Pulmonary artery endothelial cell (primary cell): Measurements from ENCODE around the gene CAMTA1. TPM values are rescaled to one million over a fixed set of nuclear protein-coding genes. Genes with fewer than 3 reads are reported as not detected.
"Not testable (repeated sequence)": the region's sequence is repeated elsewhere in the genome, so short reads cannot be mapped to it uniquely, and the experiment has no call there.

Source experiments
- DNase-seq: peaks from one replicate; pipeline ENCODE4 v3.0.0-alpha.2; 2011; ENCODE audit warnings: low read depth, low spot score
- total RNA-seq: library from RNA; depleted of rRNA; stranded (reverse); fragments of >200 nt; gene quantifications from 2 replicates; pipeline ENCODE4 v1.2.3, GENCODE V29; 2014

CAMTA1 gene
- total RNA-seq, 1 donor from 2014 or later, result 54.0 TPM

DNA sequence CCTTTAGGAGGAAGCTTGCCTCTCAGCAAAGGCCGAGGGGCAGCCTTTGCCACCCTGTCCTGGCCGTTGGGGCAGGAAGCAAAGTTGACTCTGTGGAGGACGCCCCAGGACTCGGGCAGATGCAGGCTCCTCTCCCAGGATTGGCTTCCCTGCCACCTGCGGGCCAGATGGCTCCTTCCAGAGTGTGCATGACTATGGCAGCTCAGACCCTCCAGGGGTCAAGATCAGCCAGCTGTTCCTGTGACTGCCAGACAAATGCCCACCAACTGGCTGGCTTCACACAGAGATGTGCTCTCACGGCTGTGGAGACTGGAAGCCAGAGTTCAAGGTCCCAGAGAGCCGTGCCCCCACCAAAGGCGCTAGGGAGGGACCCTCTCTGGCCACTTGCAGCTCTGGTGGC lies 898.9 kb downstream of the CAMTA1 start:
- no peak for DNase-seq

DNA sequence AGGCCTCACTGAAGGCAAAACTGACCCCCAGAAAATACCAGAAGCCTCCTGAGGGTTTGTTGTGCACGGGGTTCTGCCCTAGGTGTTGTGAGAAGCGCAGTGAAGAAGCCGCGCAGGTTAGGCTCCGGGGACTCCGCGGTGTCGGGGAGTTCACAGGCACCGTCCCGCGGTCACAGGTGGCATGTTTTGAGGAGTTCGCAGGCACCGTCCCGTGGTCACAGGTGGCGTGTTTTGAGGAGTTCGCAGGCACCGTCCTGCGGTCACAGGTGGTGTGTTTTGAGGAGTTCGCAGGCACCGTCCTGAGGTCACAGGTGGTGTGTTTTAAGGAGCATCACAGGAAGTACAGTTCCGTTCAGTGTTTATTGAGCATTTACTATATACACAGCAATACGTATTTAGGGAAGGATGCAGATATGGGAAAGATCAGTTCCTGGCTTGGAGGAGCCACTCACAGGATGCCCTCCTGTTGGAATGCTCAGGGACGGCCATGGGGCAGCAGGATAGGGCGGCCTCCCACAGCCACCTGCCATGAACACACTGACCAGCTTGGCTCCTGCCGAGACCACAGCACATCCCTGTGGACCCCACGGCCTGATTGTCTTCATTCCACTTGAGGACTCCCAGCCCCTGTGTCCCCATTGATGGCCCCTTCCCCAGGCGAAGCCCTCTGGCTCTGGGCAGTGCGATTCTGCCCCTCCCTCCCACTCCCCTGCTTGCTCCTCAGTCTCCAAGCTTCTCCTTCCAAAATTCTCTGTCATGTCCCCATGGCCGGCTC lies 899.8 kb downstream of the CAMTA1 start:
- no peak for DNase-seq

DNA sequence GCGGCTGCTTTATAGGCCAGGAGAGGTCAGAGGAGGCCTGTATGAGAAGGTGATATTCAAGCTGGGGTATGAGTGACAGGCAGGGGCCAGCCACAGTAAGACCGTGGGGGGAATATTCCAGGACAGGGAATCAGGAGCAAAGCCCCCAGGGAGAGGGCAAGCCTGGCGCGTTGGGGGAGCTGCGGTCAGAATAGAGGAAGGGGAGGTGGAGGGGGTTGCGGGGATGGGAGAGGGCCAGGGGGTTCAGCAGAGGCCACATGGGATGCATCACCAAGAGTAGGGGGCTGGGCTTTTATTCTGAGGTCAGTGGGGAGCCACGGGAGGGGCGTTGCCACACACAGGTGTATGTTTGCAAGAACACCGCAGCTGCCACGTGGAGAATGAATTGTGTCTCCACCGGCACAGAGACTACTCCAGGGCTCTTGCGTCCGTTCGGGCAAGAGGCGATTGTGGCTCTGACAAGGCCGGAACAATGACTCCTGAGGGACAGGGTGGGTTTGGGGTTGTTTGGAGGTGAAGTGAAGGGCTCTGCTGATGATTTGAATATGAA lies 901.1 kb downstream of the CAMTA1 start:
- DNase-seq, result no peak

DNA sequence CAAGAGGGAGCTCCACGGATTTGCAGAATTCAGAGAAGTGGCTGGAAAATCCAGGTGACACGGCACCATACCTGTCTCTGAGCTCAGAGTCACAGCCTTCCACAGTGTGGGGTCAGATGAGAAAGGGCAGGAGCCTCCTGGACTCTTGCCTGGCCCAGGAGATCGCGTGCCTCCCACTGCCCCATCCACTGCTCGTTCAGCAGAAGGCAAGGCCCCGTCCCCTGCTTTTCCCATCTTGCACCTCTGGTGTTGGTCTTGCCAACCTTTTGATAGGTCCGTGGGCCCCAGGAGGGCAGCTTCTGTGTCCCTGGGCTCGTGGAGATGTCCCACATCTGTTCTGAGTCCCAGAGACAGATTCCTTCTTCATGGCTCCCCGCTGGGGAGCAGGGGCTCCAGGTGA lies 902.2 kb downstream of the CAMTA1 start:
- no peak for DNase-seq

DNA sequence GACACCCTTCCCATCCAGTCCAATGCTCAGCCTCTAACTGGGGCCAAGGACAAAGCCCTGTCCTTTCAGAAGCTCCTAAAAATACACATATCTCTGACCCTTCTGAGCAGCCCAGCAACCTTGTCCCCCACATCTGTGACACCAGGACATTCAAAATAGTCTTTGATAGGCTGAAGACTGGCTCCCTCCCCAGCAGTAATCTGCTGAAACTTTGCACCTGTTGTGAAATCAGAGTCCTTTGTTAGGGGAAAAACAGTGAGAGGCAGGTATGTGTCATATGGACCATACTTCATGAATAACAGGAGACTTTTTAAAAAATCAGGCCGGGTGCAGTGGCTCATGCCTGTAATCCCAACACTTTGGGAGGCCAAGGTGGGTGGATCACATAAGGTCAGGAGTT lies 903.4 kb downstream of the CAMTA1 start:
- no peak for DNase-seq

DNA sequence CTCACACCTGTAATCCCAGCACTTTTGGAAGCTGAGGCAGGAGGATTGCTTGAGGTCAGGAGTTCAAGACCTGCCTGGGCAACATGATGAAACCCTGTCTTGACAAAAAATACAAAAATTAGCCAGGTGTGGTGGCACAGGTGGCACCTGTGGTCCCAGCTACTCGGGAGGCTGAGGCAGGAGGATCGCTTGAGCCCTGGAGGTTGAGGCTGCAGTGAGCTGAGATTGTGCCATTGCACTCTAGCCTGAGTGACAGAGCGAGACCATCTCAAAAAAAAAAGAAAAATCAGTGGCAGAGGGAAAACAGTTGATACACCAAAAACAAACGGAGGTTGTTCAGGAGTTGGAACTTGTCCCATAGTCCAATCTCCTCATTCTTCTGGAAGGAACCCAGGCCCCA lies 904.1 kb downstream of the CAMTA1 start:
- not testable (repeated sequence) for DNase-seq

DNA sequence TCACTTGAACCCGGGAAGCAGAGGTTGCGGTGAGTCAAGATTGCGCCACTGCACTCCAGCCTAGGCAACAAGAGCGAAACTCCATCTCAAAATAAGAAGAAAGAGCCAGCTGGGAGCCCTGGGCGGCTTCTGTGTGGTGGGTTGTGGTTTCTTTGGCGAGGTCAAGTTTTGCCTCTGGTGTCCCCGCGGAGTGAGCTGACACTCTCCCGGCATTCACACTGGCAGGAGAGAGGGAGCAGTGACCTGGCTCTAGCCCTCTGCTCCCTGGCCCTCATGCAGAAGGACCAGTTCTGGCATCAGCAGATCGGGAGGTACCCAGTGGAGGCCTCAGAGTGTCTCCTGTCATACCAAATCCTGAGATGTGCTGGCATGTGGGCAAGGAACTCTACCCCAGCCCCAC lies 904.8 kb downstream of the CAMTA1 start:
- DNase-seq, result no peak

DNA sequence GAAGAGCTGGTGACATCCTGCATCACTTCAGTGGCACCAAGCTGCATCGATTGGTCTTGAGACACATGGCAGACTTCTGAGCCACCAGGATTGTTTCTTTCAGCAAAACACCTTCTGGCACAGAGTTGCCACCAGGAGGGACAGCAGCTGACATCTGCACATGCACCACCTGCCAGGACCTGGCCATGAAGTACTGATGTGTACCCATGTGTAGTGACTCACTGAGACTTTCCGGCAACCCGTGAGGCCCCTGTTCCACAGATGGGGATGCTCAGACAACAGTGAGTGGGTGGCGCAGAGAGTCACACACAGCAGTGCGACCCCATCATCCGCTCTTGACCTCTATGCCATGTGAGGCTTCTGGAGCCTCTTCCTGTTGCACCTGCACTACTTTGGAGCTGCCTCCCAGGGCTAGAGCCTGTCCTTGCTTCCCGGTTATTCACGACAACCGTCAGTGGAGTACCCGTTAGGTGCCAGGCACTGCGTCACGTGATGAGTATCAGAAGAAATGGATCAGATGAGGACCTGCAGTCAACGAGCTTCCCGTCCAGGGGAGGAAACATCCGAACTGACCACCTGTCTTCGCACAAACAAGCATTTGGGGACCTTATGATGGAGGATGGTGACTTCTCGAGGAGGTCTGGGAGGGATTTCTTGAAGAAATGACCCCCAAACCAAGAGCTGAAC lies 905.4 kb downstream of the CAMTA1 start:
- DNase-seq, result no peak

DNA sequence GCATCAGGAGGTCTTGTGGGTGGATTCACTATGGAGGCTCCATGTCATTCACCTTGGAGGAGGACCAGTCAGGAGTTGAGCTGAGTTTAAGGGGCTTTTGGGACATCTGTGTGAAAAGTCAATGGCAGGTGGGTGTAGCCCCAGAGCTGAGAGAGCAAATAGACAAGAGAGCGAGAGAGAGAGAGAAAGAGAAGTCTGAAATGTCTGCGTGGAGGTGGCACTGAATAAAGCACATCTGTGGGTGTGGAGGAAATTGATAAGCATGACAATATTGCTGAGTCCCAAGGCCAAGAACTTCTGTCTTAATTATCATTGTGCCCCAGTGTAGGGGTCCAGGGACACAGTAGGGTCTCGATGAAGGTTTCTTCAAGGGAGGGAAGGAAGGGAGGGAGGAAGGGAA lies 906.3 kb downstream of the CAMTA1 start:
- DNase-seq, result no peak

DNA sequence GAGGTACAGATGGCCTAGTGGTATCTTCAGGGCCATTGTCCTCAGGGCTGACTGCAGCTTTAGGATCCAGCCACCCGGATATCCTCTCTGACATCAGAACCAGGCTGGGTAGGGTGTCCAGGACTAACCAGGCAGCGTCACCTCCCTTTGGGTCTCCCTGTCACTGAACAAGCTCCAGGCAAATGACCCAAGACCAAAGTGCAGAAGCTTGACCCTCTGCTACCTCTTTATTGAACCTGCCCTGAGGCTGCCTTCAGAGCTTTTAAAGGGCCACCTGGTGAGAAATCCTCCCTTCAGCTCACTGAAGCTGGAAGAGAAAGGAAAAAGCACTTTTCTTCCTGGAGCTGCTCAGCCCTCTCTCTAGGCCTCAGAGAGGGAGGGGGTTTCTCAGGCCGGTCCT lies 906.8 kb downstream of the CAMTA1 start:
- no peak for DNase-seq

DNA sequence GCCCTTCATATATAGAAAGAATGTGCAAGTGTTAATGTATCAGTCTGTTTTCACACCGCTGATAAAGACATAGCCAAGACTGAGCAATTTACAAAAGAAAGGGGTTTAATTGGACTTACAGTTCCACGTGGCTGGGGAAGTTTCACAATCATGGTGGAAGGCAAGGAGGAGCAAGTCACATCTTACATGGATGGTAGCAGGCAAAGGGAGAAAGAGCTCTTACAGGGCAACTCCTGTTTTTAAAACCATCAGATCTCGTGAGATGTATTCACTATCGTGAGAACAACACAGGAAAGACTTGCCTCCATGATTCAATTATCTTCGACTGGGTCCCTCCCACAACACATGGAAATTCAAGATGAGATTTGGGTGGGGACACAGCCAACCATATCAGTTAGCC lies 907.8 kb downstream of the CAMTA1 start:
- DNase-seq, result not testable (repeated sequence)

DNA sequence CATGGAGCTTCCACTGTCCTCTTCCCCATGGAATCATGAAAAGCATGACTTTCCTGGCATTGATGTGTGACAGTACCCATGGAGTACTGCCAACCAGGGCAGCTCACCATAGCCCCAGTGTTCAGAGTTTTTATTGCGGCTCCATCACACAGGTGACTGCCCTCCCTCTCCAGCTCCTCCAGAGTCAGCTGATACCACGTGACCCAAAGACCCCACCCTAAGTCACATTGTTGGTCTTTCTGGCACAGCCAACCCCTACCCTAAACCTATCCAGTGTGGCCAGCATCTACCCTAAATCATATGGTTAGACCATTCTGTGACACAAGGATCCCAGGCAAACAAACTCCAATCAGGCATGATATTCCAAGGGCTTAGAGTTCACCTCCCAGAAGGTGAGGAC lies 908.4 kb downstream of the CAMTA1 start:
- DNase-seq, result no peak

DNA sequence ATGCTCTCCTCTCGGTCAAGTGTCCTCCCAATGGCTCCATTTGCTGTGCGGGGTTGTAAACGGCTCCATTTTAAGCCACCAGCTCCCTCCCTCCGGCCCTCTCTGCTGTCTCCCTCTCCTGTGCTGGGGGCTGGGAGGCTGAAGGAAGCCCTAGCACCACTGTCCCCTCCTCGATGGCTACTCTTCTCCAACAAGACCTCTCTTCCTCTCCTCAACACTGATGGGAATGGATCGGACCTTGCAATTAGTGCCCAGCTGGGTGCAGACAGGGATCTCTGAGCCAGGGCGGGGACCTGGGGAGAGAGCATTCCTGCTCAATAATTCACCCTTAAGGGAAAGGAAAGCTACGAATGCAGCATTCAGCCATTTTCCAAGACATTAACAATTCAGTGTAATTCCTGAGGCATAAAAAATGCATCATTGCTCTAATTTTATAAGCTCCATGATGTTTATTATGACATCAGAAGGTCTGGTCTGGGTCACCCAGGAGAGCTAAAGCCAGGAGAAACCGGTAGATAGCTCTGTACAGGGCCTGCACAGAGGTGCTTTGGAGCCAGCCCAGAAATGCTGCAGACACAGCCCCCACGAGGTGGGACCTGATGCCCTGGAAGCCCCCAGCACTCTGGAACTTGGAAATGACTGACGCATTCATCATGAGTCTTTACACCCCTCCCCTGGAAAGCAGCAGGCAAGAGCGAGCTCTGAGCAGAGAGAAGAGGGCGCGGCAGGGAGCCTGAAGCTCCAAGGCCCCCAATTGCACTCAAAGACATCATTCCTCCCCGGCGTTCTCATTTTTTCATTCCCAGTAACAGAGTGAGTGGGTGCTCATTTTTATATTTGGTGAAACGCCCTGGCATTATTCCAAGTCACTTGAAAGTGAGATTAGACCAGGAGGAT lies 909.6 kb downstream of the CAMTA1 start:
- no peak for DNase-seq

DNA sequence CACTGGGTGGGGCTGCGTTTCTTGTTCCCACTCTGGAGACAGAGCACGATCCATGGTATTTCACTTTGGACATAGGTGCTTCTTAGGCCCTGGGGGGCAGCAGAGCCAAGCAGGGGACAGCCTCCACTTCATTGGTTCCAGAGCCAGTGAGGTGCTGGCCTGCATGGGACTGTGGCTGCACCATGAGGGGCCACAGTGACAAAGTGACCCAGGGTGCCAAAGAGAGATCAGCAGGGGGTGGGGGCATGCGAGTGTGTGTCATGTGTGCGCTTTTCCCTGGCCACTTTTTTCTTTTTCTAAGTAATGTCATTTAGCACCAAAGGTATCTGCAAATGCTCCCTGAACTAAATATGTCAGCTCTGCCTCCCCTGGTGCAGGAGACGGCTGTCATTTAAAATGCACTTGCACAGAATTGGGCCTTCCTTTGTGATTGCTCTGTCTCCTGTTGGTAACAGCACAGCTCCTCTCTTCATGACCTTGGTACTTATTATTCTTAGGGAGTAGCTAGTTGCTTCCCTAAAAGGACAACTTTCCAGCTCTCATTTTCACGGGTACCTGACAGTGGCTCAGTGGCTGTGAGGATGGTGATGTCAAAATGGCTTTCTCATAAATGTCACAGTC lies 910.4 kb downstream of the CAMTA1 start:
- no peak for DNase-seq

DNA sequence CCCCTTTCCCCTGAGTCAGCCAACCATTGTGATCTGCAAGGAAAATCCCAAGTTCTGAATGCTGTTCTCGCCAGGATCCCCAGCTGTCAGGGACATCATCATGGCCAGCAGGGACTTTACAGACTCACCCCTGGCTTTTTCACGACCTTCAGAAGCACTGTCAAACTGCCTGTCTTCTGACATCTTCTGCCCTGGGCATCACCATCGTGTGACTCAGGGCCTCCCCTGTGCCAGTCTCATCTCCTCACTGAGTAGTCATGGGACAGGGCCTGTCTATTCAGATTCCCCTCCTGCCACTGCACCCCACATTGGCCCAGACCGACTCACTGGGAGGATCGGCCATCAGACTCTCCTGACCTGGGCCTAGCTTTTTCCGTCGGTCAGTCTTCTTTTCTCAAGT lies 913.4 kb downstream of the CAMTA1 start:
- DNase-seq, result no peak

DNA sequence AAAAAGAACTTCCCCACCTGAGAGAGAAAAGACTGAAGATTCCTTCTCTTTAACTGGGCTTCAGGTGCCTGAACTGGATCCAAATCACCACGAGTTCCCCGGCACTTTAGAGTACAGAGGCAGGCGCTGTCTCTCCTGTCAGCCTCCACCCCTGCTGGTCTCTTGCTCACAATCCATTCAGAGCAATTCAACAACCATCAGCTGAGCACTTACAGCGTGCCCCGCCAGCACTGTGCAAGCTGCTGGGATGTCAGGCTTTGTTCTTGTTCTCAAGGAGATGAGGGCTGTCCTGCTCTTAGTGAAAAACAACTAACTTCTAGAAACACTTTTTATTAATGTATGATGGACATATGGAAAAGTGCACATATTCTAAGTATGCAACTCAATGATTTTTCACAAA lies 917.1 kb downstream of the CAMTA1 start:
- DNase-seq, result no peak

DNA sequence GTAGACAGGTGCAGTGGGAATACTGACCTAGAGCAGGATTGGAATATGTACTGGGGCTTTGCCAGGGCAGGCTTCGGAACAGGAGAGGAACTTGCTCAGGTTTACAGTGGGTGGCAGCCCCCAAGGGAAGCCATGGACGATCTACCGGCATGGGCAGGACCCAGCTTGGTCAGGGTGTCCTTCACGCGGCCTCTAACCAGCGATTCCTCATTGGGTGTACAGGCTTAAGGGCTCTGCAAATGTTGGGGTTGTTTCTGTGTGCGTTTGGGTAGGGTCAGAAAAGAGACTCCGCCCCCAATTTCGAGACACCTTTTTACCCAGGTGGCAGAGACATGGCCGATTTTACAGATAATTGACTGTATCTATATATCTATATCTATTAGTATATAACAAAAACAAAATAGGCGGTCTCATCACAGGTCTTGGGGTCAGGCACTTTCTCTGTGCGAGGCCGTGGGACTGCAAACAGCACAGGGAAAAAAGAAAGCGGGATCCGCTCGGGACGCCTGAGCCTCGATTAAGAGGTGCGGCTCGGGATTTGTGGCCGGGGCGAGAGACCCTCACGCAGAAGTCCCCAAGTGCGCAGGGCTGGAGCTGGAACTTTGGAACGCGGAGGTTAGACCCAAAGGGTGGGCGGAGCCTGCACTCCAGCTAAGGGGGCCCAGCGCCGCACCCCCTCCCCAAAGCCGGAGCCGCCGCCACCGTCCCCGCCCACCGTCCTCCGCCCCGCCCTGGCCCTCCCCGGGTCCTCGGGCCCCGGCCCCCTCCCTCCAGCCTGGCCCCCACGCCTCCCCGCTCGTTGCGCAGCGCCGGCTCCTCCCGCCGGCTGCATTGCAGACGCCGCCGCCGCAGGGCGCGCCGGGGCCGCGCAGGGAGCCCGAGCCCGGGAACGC lies 918.3 kb downstream of the CAMTA1 start:
- no peak for DNase-seq

DNA sequence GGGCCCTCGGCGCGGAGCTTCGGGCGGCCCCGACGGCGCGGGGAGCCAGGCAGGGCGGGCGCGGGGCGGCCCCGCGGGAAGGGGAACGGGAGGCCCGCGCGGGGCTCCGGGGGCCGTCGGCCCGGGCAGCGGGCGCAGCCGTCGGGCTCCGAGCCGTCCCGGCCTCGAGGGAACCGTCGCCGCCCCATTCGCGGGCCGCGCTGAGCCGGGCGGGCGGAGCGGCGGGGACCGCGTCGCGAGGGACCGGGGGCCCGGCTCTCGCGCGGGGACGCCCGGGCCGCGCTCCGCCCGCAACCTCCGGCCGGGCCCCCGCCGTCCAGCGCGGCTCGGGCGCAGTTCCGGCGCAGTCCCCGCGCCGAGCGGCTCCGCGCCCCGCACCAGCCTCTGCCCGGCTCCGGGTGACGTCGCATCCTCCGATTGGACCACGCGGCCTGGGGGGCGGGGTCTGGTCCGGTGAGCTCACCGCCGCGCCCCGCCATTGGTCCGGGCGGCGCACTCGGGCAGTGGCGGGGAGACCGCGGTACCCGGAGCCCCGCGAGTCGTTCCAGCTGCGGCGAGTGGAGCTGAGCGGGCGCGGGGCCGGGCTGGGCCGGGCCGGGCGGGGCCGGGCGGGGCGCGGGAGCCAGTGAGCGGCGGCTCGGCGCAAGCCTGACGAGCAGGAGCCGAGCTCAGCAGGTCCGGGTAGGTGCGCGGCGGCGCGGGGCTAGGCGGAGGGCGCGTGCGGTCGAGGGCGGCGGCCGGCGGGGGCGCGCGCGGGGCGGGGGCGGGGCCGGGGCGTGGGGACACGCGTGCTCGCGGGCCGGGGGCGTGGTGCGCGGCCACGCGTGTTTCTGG lies 919.2 kb downstream of the CAMTA1 start:
- DNase-seq, result peak; percentile 63
